Kidney epithelial cell (primary cell): ENCODE results near the gene VILL. TPM values are rescaled to one million over a fixed set of nuclear protein-coding genes. Genes with fewer than 3 reads are reported as not detected.

Experiments
- DNase-seq: peaks from one replicate; pipeline ENCODE4 v3.0.0-alpha.2; 2010; ENCODE audit warnings: low read depth
- H3K27me3 ChIP-seq: 2 replicates; pipeline ENCODE4 v1.6.0; 2011; ENCODE audit warnings: low read length; ENCODE audit not compliant: control insufficient read depth, insufficient read depth
- H3K36me3 ChIP-seq: 2 replicates; pipeline ENCODE4 v1.5.1; 2011; ENCODE audit warnings: low read length; ENCODE audit not compliant: control insufficient read depth, insufficient read depth
- H3K4me3 ChIP-seq: 2 replicates; pipeline ENCODE4 v1.5.1; 2011; ENCODE audit warnings: low read depth, mild to moderate bottlenecking, control low read depth, low read length
- total RNA-seq: library from RNA; depleted of rRNA; stranded (reverse); fragments of >200 nt; gene quantifications from 2 replicates; pipeline ENCODE4 v1.2.3, GENCODE V29; 2015
- TF ChIP-seq, protein P1 (sequence below): IDR thresholded peaks from 2 replicates; pipeline ENCODE4 v1.5.1; 2011; ENCODE audit warnings: mild to moderate bottlenecking, moderate library complexity, low read length, control low read depth, inconsistent platforms; ENCODE audit not compliant: insufficient read depth, poor library complexity, severe bottlenecking

Gene VILL
- total RNA-seq, 1 donor from 2014 or later = 7.8 TPM

DNA sequence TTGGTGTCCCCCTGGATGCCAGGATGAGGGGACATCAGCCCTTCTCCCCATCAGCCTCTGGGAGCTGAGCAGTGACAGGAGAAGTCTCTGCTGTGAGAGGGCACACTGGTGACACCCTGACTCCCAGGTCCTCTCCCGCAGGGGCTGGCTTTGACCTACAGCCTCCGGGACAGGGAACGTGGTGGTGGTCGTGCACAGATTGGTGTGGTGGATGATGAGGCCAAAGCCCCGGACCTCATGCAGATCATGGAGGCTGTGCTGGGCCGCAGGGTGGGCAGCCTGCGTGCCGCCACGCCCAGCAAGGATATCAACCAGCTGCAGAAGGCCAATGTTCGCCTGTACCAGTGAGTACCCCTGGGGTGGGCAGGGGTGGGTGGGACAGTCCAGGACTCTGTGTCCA is 6.8 kb downstream of the VILL start:
- Histone ChIP-seq H3K27me3 (no peaks in the 10 kb centered on the region), H3K4me3 (no peak overlapping the region), H3K36me3 (no peaks in the 10 kb centered on the region)
- TF ChIP-seq, protein P1, sequence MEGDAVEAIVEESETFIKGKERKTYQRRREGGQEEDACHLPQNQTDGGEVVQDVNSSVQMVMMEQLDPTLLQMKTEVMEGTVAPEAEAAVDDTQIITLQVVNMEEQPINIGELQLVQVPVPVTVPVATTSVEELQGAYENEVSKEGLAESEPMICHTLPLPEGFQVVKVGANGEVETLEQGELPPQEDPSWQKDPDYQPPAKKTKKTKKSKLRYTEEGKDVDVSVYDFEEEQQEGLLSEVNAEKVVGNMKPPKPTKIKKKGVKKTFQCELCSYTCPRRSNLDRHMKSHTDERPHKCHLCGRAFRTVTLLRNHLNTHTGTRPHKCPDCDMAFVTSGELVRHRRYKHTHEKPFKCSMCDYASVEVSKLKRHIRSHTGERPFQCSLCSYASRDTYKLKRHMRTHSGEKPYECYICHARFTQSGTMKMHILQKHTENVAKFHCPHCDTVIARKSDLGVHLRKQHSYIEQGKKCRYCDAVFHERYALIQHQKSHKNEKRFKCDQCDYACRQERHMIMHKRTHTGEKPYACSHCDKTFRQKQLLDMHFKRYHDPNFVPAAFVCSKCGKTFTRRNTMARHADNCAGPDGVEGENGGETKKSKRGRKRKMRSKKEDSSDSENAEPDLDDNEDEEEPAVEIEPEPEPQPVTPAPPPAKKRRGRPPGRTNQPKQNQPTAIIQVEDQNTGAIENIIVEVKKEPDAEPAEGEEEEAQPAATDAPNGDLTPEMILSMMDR = no peak
- no peak for DNase-seq

DNA sequence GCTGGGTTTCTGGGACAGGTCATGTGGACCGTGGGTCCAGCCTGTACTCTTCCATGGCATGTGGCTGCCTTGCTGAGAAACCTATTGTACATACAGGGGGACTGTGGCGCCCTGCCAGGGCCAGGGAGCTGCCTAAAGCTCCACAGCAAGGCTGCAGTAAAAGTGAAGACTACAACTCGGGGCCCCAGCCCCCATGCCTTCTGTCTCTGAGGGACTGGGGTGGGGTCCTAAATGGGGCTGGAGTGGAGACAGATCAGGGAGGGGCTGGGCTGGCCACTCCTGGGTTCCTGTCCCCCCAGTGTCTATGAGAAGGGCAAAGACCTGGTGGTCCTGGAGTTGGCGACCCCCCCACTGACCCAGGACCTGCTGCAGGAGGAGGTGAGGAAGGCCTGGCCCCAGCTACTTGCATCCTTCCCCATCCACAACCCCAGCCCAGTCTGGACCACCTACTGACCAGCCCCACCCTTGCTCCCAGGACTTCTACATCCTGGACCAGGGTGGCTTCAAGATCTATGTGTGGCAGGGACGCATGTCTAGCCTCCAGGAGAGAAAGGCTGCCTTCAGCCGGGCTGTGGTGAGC is 7.3 kb downstream of the VILL start:
- Histone ChIP-seq H3K4me3 (no peak overlapping the region), H3K27me3 (no peaks in the 10 kb centered on the region), H3K36me3 (no peaks in the 10 kb centered on the region)
- TF ChIP-seq, protein P1 = no peak
- no peak for DNase-seq

DNA sequence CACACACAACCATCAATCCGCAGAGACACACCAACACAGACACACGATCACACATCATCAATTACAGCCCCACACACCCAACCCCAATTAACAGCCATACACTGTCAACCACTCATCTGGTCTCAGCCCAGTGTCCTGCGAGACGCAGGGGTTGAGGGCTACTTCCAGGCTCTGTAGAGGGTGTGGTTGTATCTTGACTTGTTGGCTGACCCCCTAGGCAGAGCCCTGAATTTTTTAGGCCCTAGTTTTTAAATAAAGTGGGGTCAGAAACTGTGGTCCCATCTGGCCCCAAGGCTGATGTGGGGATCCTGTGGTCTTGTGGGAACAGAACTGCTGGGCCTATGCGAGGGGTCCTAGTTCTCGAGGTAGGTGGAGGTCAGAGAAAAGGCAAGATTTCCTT is 9.2 kb downstream of the VILL start:
- no peak overlapping the region for H3K4me3 ChIP-seq
- TF ChIP-seq, protein P1 = no peak
- no peaks in the 10 kb centered on the region for H3K27me3 ChIP-seq
- no peaks in the 10 kb centered on the region for H3K36me3 ChIP-seq
- no peak for DNase-seq

DNA sequence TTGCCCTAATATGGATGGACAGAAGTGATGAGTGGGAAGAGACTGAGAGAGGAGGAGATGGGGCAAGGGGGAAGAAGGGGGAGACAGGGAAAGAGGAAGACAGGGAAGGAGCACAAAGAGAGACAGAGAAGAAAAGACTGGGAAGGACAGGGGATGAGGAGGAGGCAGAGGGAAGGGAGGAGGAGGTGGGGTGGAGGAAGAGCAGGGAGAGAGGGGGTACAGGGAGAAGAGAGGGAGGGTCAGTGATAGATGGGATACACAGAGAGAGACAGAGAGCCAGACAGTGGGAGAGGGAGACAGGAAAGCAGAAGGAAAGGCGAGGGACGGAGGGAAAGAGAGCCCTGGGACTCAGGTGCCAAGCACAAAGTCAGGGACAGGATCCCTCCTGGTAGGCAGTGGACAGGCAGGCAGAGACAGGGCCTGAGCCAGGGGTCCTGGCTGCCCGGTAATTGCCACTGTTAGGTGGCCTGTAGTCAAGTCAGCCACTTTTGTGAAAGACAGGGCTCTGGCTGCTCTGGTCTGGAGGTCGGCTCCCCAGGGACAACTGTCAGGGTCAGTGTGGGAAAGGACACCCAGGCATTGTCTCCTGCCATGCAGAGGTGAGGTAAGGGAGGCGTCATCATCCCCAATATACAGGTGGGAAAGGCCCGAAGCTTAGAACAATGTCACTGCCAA is 9.8 kb downstream of the VILL start:
- Histone ChIP-seq H3K4me3 (no peak overlapping the region), H3K27me3 (no peaks in the 10 kb centered on the region), H3K36me3 (no peaks in the 10 kb centered on the region)
- no peak for DNase-seq
- TF ChIP-seq, protein P1 = no peak

DNA sequence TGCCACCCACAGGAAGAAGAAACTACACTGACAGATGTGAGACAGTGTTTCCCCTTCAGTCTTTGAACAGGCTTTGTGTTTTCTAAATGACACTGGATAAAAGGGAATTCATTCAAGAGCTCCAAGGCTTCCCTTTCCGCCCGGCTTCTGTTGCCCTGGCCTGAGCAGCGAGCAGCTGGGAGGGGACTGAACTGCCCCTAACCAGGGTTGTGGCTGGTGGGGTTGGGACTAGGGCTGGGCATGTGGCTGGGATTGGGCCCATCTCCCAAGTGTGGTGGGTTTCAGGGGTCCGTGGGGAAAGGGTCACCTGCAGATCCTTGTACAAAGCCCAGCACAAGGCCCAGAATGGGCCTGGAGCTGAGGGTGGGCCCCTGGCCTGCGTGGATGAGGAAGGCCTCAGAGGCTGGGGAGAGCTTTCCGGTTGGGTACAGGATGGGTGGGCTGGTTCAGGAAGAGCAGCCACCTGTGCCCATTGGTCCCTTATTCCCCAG is 10.4 kb downstream of the VILL start:
- H3K27me3 ChIP-seq = no peaks in the 10 kb centered on the region
- no peak for DNase-seq
- TF ChIP-seq, protein P1 = no peak
- no peak overlapping the region for H3K4me3 ChIP-seq
- no peaks in the 10 kb centered on the region for H3K36me3 ChIP-seq
